Urinary bladder (tissue), 4 donors: ENCODE results near the gene NR6A1. TPM values are rescaled to one million over a fixed set of nuclear protein-coding genes. Genes with fewer than 3 reads are reported as not detected.
A peak's percentile ranks its signal among the peaks of the same experiment; 100 is the strongest.

Experiments
- DNase-seq: peaks from one replicate; pipeline ENCODE4 v3.0.0-alpha.2; 2015; ENCODE audit errors: extremely low spot score
- H3K27ac ChIP-seq: one replicate; pipeline ENCODE4 v1.5.1; 2013; ENCODE audit warnings: low read depth, mild to moderate bottlenecking, moderate library complexity
- H3K36me3 ChIP-seq: one replicate; pipeline ENCODE4 v1.6.1; 2013; ENCODE audit warnings: mild to moderate bottlenecking, moderate library complexity; ENCODE audit not compliant: insufficient read depth
- H3K4me1 ChIP-seq: one replicate; pipeline ENCODE4 v1.6.1; 2013; ENCODE audit warnings: mild to moderate bottlenecking, moderate library complexity; ENCODE audit not compliant: insufficient read depth
- H3K4me3 ChIP-seq: one replicate; pipeline ENCODE4 v1.5.1; 2013; ENCODE audit warnings: low read depth, low read length
- WGBS: extraction: QIAGEN DNeasy Blood & Tissue Kit; methylation state at CpG from one replicate; pipeline ENCODE4 v1.1.7; 2013; 5-methylcytosine and 5-hydroxymethylcytosine counted together
- polyA plus RNA-seq: library from polyadenylated mRNA; stranded (reverse); fragments of 200-250 nt; gene quantifications from one replicate; pipeline ENCODE4 v1.2.3, GENCODE V29; 2013
- total RNA-seq: library from RNA; depleted of rRNA; stranded (reverse); fragments of >200 nt; gene quantifications from one replicate; pipeline ENCODE4 v1.2.3, GENCODE V29; 2014
- donor health status: healthy with polysubstance abuse.
- donor health status: healthy.

The NR6A1 gene
- total RNA-seq (1.4 TPM), polyA plus RNA-seq (0.29 TPM)

- WGBS, result under 1% methylated on average over 82 of the region's 82 CpGs
- no peak within 1 kb of the TSS for H3K27ac ChIP-seq
These were observed at the start of gene NR6A1 for GRCh38 chr9:124771021-124771866. Gene NR6A1 (minus strand): TSS chr9:124771311.

GRCh38 chr9:124818431-124819281, 47.5 kb upstream of the NR6A1 start:
- no peak for DNase-seq
- Histone ChIP-seq H3K36me3 (no peaks in the 10 kb centered on the region), H3K4me3 (no peak overlapping the region), H3K27ac (peak overlapping the region; percentile 48), H3K4me1 (no peaks in the 10 kb centered on the region)
- WGBS, result 62% methylated on average over 18 of the region's 18 CpGs

More at GRCh38 chr9:124771021-124771866, at the start of gene NR6A1:
- peak; percentile 94 for DNase-seq
- Histone ChIP-seq H3K4me1 (no peaks in the 10 kb centered on the region), H3K36me3 (no peaks in the 10 kb centered on the region), H3K4me3 (peak within 1 kb of the TSS; percentile 93)

- no peak overlapping the region for H3K27ac ChIP-seq
- DNase-seq, result no peak
- 92% methylated on average over 5 of the region's 5 CpGs for WGBS
- H3K4me1 ChIP-seq, result no peaks in the 10 kb centered on the region
- H3K36me3 ChIP-seq, result no peaks in the 10 kb centered on the region
- H3K4me3 ChIP-seq, result no peak overlapping the region
These were observed 44.5 kb upstream of the NR6A1 start for GRCh38 chr9:124815601-124816000.

GRCh38 chr9:124814164-124814535, 43.0 kb upstream of the NR6A1 start:
- no peak for DNase-seq
- Histone ChIP-seq H3K4me1 (no peaks in the 10 kb centered on the region), H3K4me3 (no peak overlapping the region), H3K36me3 (no peaks in the 10 kb centered on the region), H3K27ac (no peak overlapping the region)
- WGBS, result 64% methylated on average over 5 of the region's 5 CpGs

GRCh38 chr9:124813501-124814163, 42.5 kb upstream of the NR6A1 start:
- H3K27ac ChIP-seq, result no peak overlapping the region
- DNase-seq, result no peak

GRCh38 chr9:124813041-124813440, 41.9 kb upstream of the NR6A1 start:
- Histone ChIP-seq H3K4me1 (no peaks in the 10 kb centered on the region), H3K27ac (no peak overlapping the region), H3K36me3 (no peaks in the 10 kb centered on the region), H3K4me3 (no peak overlapping the region)
- WGBS, result 76% methylated on average over 7 of the region's 7 CpGs
- DNase-seq, result no peak

More at GRCh38 chr9:124813501-124814163, 42.5 kb upstream of the NR6A1 start:
- Histone ChIP-seq H3K4me3 (no peak overlapping the region), H3K36me3 (no peaks in the 10 kb centered on the region), H3K4me1 (no peaks in the 10 kb centered on the region)
- 55% methylated on average over 11 of the region's 11 CpGs for WGBS

GRCh38 chr9:124812441-124812876, 41.3 kb upstream of the NR6A1 start:
- Histone ChIP-seq H3K36me3 (no peaks in the 10 kb centered on the region), H3K4me3 (no peak overlapping the region), H3K4me1 (no peaks in the 10 kb centered on the region), H3K27ac (no peak overlapping the region)
- DNase-seq, result peak; percentile 51
- 36% methylated on average over 6 of the region's 6 CpGs for WGBS

- peak; percentile 51 for DNase-seq
- Histone ChIP-seq H3K36me3 (no peaks in the 10 kb centered on the region), H3K27ac (peak overlapping the region; percentile 73), H3K4me1 (no peaks in the 10 kb centered on the region), H3K4me3 (no peak overlapping the region)
- 37% methylated on average over 12 of the region's 12 CpGs for WGBS
These were observed 39.7 kb upstream of the NR6A1 start for GRCh38 chr9:124810663-124811355.

GRCh38 chr9:124809741-124810500, 38.8 kb upstream of the NR6A1 start:
- H3K27ac ChIP-seq, result no peak overlapping the region
- 97% methylated on average over 60 of the region's 60 CpGs for WGBS
- no peak overlapping the region for H3K4me3 ChIP-seq
- DNase-seq, result no peak
- H3K4me1 ChIP-seq, result no peaks in the 10 kb centered on the region
- H3K36me3 ChIP-seq, result no peaks in the 10 kb centered on the region

GRCh38 chr9:124809211-124809610, 38.1 kb upstream of the NR6A1 start:
- H3K4me3 ChIP-seq, result no peak overlapping the region
- no peak for DNase-seq
- no peaks in the 10 kb centered on the region for H3K4me1 ChIP-seq
- H3K36me3 ChIP-seq, result no peaks in the 10 kb centered on the region
- 93% methylated on average over 6 of the region's 6 CpGs for WGBS
- no peak overlapping the region for H3K27ac ChIP-seq

GRCh38 chr9:124808246-124808956, 37.3 kb upstream of the NR6A1 start:
- no peaks in the 10 kb centered on the region for H3K4me1 ChIP-seq
- no peaks in the 10 kb centered on the region for H3K36me3 ChIP-seq
- no peak overlapping the region for H3K4me3 ChIP-seq
- no peak for DNase-seq
- 85% methylated on average over 12 of the region's 12 CpGs for WGBS
- no peak overlapping the region for H3K27ac ChIP-seq

- Histone ChIP-seq H3K27ac (no peak overlapping the region), H3K36me3 (no peaks in the 10 kb centered on the region), H3K4me1 (no peaks in the 10 kb centered on the region), H3K4me3 (no peak overlapping the region)
- WGBS, result 60% methylated on average over 4 of the region's 4 CpGs
- DNase-seq, result no peak
These were observed 34.1 kb upstream of the NR6A1 start for GRCh38 chr9:124805186-124805585.
